IPS-20b (cell line): ENCODE data around the gene PLEKHA7.

Source experiments
- H3K27ac ChIP-seq: one replicate; pipeline ENCODE4 v1.5.1; 2013; ENCODE audit warnings: low read length
- H3K27me3 ChIP-seq: 2 replicates; pipeline ENCODE4 v1.6.1; 2013; ENCODE audit warnings: mild to moderate bottlenecking, low read length, inconsistent platforms; ENCODE audit not compliant: insufficient read depth
- H3K36me3 ChIP-seq: 2 replicates; pipeline ENCODE4 v1.6.1; 2013; ENCODE audit warnings: low read depth, mild to moderate bottlenecking, inconsistent platforms, low read length, moderate library complexity; ENCODE audit not compliant: insufficient read depth
- H3K4me1 ChIP-seq: 2 replicates; pipeline ENCODE4 v1.6.1; 2013; ENCODE audit warnings: mild to moderate bottlenecking, control low read depth, inconsistent platforms, low read length, moderate library complexity; ENCODE audit not compliant: insufficient read depth
- H3K4me3 ChIP-seq: 2 replicates; pipeline ENCODE4 v1.5.1; 2013; ENCODE audit warnings: mild to moderate bottlenecking, low read length, inconsistent platforms
- H3K9ac ChIP-seq: 2 replicates; pipeline ENCODE4 v1.6.1; 2013; ENCODE audit warnings: low read depth, mild to moderate bottlenecking, inconsistent platforms, low read length, moderate library complexity
- H3K9me3 ChIP-seq: 2 replicates; pipeline ENCODE4 v1.6.1; 2013; ENCODE audit warnings: mild to moderate bottlenecking, low read depth, low read length, inconsistent platforms; ENCODE audit not compliant: insufficient read depth

Gene PLEKHA7

DNA sequence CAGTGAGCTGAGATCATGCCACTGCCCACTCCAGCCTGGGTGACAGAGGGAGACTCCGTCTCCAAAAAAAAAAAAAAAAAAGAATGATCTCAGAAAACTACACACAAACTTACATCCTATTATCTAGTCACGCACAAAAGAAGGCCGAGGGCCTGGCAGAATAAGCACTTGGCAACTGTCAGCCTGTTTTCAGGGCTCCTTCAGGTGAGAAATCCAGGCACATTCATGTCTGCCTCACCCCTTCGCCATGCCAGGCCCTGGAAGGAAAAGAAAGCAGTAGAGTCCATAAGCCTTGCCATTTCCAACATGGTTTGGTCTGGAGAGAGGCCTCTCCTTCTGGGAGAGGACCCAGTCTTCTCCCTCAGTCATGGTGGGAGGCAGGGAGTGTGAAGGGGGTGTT is 244.8 kb downstream of the PLEKHA7 start:
- H3K9ac ChIP-seq: no peak overlapping the region
- no peaks in the 10 kb centered on the region; the same call in 1 of the 2 replicates for H3K4me1 ChIP-seq
- H3K9me3 ChIP-seq: no peaks in the 10 kb centered on the region
- H3K36me3 ChIP-seq: no peaks in the 10 kb centered on the region
- H3K27me3 ChIP-seq: no peaks in the 10 kb centered on the region
- no peak overlapping the region for H3K27ac ChIP-seq
- no peak overlapping the region for H3K4me3 ChIP-seq

DNA sequence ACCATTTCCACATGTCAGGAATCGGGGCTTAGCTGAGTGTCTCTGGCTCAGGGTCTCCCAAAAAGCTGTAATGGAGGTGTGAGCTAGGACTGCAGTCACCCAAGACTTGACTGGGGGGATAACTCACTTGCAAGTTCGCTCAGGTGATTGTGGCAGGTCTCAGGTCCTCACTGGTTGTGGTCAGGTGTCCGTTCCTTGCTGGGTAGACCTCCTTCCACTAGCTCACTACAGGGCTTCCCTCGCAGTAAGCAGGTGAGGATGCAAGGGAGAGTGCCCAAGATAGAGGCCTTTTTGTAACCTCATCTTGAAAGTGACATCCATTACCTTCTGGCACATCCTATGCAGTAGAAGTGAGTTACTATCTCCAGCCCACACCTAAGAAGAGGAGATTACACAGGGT is 246.3 kb downstream of the PLEKHA7 start:
- Histone ChIP-seq H3K4me3 (no peak overlapping the region), H3K36me3 (no peaks in the 10 kb centered on the region), H3K4me1 (no peaks in the 10 kb centered on the region), H3K27ac (no peak overlapping the region), H3K9me3 (no peaks in the 10 kb centered on the region), H3K9ac (no peak overlapping the region), H3K27me3 (no peaks in the 10 kb centered on the region)

DNA sequence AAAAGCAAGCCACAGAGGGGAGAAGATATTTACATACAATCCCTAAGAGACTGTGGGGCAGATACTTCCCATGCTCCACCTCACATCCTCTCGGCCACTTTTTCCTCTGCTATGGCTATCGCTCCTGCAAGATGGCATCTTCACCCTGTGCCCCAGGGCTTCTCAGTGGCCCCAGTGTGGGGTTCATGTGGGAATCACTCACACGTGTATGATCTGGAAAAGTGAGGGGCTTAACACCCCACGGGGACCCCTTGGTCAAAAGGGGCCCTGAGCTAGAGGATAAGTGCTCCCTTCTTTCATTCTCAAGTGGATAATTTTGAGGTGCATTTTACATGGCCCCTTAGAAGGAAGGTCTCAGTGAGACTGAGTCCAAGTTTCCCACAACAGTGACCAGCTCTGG is 247.1 kb downstream of the PLEKHA7 start:
- no peaks in the 10 kb centered on the region for H3K4me1 ChIP-seq
- no peak overlapping the region for H3K9ac ChIP-seq
- no peak overlapping the region for H3K4me3 ChIP-seq
- no peak overlapping the region for H3K27ac ChIP-seq
- H3K27me3 ChIP-seq: no peaks in the 10 kb centered on the region
- no peaks in the 10 kb centered on the region for H3K36me3 ChIP-seq
- H3K9me3 ChIP-seq: no peaks in the 10 kb centered on the region

DNA sequence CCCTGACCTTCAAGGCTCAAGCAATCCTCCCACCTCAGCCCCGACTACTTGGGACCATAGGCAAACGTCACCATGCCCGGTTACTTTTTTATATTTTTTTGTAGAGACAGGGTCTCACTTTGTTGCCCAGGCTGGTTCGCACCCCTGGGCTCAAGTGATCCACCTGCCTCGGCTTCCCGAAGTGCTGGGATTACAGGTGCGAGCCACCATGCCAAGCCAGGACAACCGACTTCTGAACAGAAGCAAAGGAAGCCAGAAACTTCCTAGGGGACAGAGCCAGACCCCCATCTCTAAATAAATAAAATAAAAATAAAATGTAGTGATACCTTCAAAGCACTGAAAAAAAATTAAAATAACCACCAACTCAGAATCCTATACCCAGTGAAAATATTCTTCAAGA is 249.3 kb downstream of the PLEKHA7 start:
- H3K4me1 ChIP-seq: no peaks in the 10 kb centered on the region
- no peak overlapping the region for H3K4me3 ChIP-seq
- no peak overlapping the region for H3K9ac ChIP-seq
- no peaks in the 10 kb centered on the region for H3K9me3 ChIP-seq
- H3K36me3 ChIP-seq: no peaks in the 10 kb centered on the region
- H3K27ac ChIP-seq: no peak overlapping the region
- H3K27me3 ChIP-seq: no peaks in the 10 kb centered on the region

- Histone ChIP-seq H3K9ac (no peak overlapping the region), H3K27me3 (no peaks in the 10 kb centered on the region), H3K27ac (no peak overlapping the region), H3K4me3 (no peak overlapping the region), H3K4me1 (no peaks in the 10 kb centered on the region), H3K36me3 (no peaks in the 10 kb centered on the region; the same call in 1 of the 2 replicates), H3K9me3 (no peaks in the 10 kb centered on the region)
Observed at GRCh38 chr11:16763746-16764145, 250.5 kb downstream of the PLEKHA7 start.

DNA sequence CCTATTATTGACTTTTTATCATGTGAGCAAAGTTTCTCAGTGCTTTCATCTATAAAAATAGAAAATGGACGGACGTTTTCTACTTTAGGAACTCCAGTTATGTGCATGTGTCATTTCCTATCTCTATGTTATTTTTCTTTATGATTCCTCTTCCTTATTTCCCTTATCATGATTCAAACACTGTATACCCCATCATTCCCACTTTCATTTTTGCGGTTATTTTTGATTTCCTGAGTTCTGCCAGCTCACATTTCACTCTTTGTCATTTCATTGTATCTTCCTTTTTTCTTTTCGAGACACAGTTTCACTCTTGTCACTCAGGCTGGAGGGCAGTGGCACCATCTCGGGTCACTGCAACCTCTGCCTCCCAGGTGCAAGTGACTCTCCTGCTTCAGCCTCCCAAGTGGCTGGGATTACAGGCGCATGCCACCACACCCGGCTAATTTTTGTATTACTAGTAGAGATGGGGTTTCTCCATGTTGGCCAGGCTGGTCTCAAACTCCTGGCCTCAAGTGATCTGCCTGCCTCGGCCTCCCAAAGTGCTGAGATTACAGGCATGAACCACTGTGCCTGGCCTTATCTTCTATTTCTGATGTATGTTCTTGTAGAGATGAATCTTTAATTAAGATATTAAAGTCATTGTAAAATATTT is 254.2 kb downstream of the PLEKHA7 start:
- H3K4me3 ChIP-seq: no peak overlapping the region
- H3K36me3 ChIP-seq: peaks cover 30% of the 10 kb centered on the region
- no peaks in the 10 kb centered on the region for H3K27me3 ChIP-seq
- H3K4me1 ChIP-seq: no peaks in the 10 kb centered on the region
- no peak overlapping the region for H3K27ac ChIP-seq
- H3K9me3 ChIP-seq: no peaks in the 10 kb centered on the region
- no peak overlapping the region for H3K9ac ChIP-seq

DNA sequence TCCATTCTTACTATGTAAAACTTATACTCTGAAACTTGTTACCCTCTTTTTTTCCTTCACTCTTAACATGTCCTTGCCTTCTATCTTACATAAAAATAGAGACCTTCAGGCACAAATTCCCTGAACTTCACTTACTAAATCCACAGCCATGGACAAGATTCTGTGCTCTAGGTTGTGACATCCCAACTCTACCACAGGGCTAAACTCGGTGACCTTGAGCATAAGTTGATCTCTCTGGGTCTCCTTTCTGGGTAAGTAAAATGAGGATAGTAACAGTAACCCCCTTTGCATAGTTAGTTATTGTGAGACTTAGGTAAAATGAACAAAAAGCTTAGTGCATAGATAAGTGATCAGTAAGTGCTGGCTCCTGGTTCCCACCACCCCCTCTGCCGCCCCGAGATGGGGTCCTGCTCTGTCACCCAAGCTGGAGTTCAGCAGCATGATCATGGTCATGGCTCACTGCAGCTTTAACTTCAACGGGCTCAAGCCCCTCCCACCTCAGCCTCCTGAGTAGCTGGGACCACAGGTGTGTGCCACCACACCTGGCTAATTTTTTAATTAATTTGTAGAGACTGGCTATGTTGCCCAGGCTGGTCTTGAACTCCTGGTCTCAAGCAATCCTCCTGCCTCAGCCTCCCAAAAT is 255.7 kb downstream of the PLEKHA7 start:
- Histone ChIP-seq H3K9ac (no peak overlapping the region), H3K9me3 (no peaks in the 10 kb centered on the region), H3K27ac (no peak overlapping the region), H3K4me3 (no peak overlapping the region), H3K27me3 (no peaks in the 10 kb centered on the region), H3K36me3 (peaks cover 44% of the 10 kb centered on the region), H3K4me1 (no peaks in the 10 kb centered on the region)

- Histone ChIP-seq H3K9ac (no peak overlapping the region), H3K27me3 (no peaks in the 10 kb centered on the region), H3K4me1 (no peaks in the 10 kb centered on the region), H3K36me3 (peaks cover 99% of the 10 kb centered on the region), H3K4me3 (no peak overlapping the region), H3K27ac (no peak overlapping the region), H3K9me3 (no peaks in the 10 kb centered on the region)
Observed at GRCh38 chr11:16750417-16750816, 263.8 kb downstream of the PLEKHA7 start.

GRCh38 chr11:16749666-16750065 is 264.5 kb downstream of the PLEKHA7 start:
- no peaks in the 10 kb centered on the region for H3K4me1 ChIP-seq
- H3K4me3 ChIP-seq: no peak overlapping the region
- peaks cover 99% of the 10 kb centered on the region for H3K36me3 ChIP-seq
- H3K27me3 ChIP-seq: no peaks in the 10 kb centered on the region
- H3K9ac ChIP-seq: no peak overlapping the region
- no peak overlapping the region for H3K27ac ChIP-seq
- no peaks in the 10 kb centered on the region for H3K9me3 ChIP-seq

DNA sequence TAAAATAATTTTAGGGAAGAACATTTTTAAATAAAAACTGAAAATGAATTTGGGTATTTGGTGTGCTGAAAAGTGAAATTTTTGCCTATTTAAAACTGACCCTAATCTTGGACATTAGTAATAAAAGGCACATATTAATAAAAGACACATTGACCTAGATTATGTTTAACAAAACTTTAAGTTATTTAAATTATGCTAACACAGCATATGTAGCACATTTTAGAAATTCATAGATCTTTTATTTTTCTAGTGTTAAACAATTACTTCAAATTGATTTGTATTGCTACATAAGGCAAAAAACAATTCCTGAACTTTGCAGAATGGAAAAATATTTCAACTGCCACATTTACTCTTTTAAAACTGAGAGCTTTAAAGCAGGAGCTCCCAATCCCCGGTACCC is 265.1 kb downstream of the PLEKHA7 start:
- peaks cover 100% of the 10 kb centered on the region for H3K36me3 ChIP-seq

GRCh38 chr11:16745950-16746605 is 268.1 kb downstream of the PLEKHA7 start:
- Histone ChIP-seq H3K4me1 (no peaks in the 10 kb centered on the region; the same call in 1 of the 2 replicates), H3K9ac (no peak overlapping the region), H3K27ac (no peak overlapping the region), H3K9me3 (no peaks in the 10 kb centered on the region), H3K36me3 (peaks cover 87% of the 10 kb centered on the region), H3K4me3 (no peak overlapping the region), H3K27me3 (no peaks in the 10 kb centered on the region)

More for the DNA sequence above, 265.1 kb downstream of the PLEKHA7 start:
- Histone ChIP-seq H3K4me1 (no peaks in the 10 kb centered on the region; the same call in 1 of the 2 replicates), H3K27me3 (no peaks in the 10 kb centered on the region), H3K27ac (no peak overlapping the region), H3K9me3 (no peaks in the 10 kb centered on the region), H3K9ac (no peak overlapping the region), H3K4me3 (no peak overlapping the region)
